GM12801 (cell line): ENCODE data around the gene PARD3.

Experiments used
- CTCF ChIP-seq: IDR thresholded peaks from one replicate; pipeline ENCODE4 v1.5.1; 2011; ENCODE audit warnings: control low read depth; ENCODE audit not compliant: insufficient read length; ENCODE audit errors: extremely low read depth

PARD3 gene

GRCh38 chr10:34232481-34232880 is 582.6 kb downstream of the PARD3 start:
- no peak for TF ChIP-seq CTCF

GRCh38 chr10:34231441-34232180 is 583.5 kb downstream of the PARD3 start:
- no peak for TF ChIP-seq CTCF

- TF ChIP-seq CTCF: no peak
These were observed 585.2 kb downstream of the PARD3 start for GRCh38 chr10:34229917-34230316.

- no peak for TF ChIP-seq CTCF
These were observed 587.0 kb downstream of the PARD3 start for GRCh38 chr10:34228066-34228465.

- TF ChIP-seq CTCF: no peak
These were observed 590.5 kb downstream of the PARD3 start for GRCh38 chr10:34224639-34225038.

- no peak for TF ChIP-seq CTCF
These were observed 591.4 kb downstream of the PARD3 start for GRCh38 chr10:34223658-34224057.

- no peak for TF ChIP-seq CTCF
These were observed 592.7 kb downstream of the PARD3 start for GRCh38 chr10:34222359-34222758.
